Measurements from ENCODE around the gene POC1A.

Gene POC1A

GRCh38 chr3:52149726-52150125, 4.5 kb downstream of the POC1A start (continued):
- no peak for TF ChIP-seq ZNF692 (tag by site-specific recombination; IDR thresholded peaks at IDR 0.05)
- TF ChIP-seq ZNF391 (tag by site-specific recombination; IDR thresholded peaks at IDR 0.05; ENCODE audit: borderline replicate concordance, low read depth), result no peak
- TF ChIP-seq ZNF19 (tag by site-specific recombination; IDR thresholded peaks at IDR 0.05; ENCODE audit: low read depth), result no peak
- TF ChIP-seq ZBTB49 (tag by site-specific recombination; IDR thresholded peaks at IDR 0.05; ENCODE audit: low read depth), result no peak
- TF ChIP-seq ZNF488 (tag by site-specific recombination; IDR thresholded peaks at IDR 0.05), result no peak
- no peak for TF ChIP-seq KLF8 (tag by site-specific recombination; IDR thresholded peaks at IDR 0.05)
- TF ChIP-seq YY1 (tag by site-specific recombination; IDR thresholded peaks at IDR 0.05), result no peak

- TF ChIP-seq ZNF155 (tag by site-specific recombination; IDR thresholded peaks at IDR 0.05) (no peak), PRDM4 (tag by site-specific recombination; IDR thresholded peaks at IDR 0.05) (no peak), CTCF (tag by site-specific recombination; IDR thresholded peaks at IDR 0.05) (no peak), ZNF214 (tag by site-specific recombination; IDR thresholded peaks at IDR 0.05; ENCODE audit: borderline replicate concordance) (no peak), ZBTB6 (tag by site-specific recombination; IDR thresholded peaks at IDR 0.05) (no peak), GLIS1 (tag by site-specific recombination; IDR thresholded peaks at IDR 0.05) (no peak), ZNF223 (tag by site-specific recombination; IDR thresholded peaks at IDR 0.05) (no peak), RBAK (tag by site-specific recombination; IDR thresholded peaks at IDR 0.05) (no peak), ZNF529 (tag by site-specific recombination; IDR thresholded peaks at IDR 0.05; ENCODE audit: insufficient replicate concordance) (no peak), ELK4 (IDR thresholded peaks at IDR 0.05; ENCODE audit: borderline replicate concordance, low read depth, low read length) (no peak), ZNF600 (tag by site-specific recombination; IDR thresholded peaks at IDR 0.05) (no peak), MEIS1 (CRISPR knock-in tag; IDR thresholded peaks at IDR 0.05; ENCODE audit: borderline replicate concordance) (no peak), ZNF645 (tag by site-specific recombination; IDR thresholded peaks at IDR 0.05) (no peak)
- H3K27ac ChIP-seq (ENCODE audit: extremely low read depth, low read depth, low read length), result no peak overlapping the region
- no peaks in the 10 kb centered on the region for H3K9me3 ChIP-seq (ENCODE audit: control insufficient read depth, insufficient read depth, low read depth, low read length)
- POLR2A ChIA-PET, result interaction anchor here (1.1 kb wide), 1 partner anchor 153 kb away, joined by 3 read pairs; the partner anchor contains the start of gene RPL29
- H3K36me3 ChIP-seq (ENCODE audit: control insufficient read depth in 2 of 2, insufficient read depth in 1 of 2, low read length in 2 of 2), result peaks cover 3 to 61% of the 10 kb centered on the region in 2 experiments; a peak in 2 of 3 replicates
- no peaks in the 10 kb centered on the region for H3K4me1 ChIP-seq (ENCODE audit: control insufficient read depth, insufficient read depth, low read length)
- CTCF ChIA-PET, result interaction anchor here (0.7 to 1.4 kb wide), 2 partner anchors 147 to 328 kb away, joined by 3 to 4 read pairs; no protein-coding TSS in a partner anchor
- H3K4me3 ChIP-seq (ENCODE audit: low read depth, low read length), result no peak overlapping the region
These were observed 5.2 kb downstream of the POC1A start for GRCh38 chr3:52149021-52149420.

Data from HEK293 (cell line).